ENCODE measurements around the gene SNED1. TPM values are rescaled to one million over a fixed set of nuclear protein-coding genes. Genes with fewer than 3 reads are reported as not detected.

SNED1 gene
- total RNA-seq, 4 donors from 2014 or later = 18.5 to 87.1 (median 21.9) TPM

DNA sequence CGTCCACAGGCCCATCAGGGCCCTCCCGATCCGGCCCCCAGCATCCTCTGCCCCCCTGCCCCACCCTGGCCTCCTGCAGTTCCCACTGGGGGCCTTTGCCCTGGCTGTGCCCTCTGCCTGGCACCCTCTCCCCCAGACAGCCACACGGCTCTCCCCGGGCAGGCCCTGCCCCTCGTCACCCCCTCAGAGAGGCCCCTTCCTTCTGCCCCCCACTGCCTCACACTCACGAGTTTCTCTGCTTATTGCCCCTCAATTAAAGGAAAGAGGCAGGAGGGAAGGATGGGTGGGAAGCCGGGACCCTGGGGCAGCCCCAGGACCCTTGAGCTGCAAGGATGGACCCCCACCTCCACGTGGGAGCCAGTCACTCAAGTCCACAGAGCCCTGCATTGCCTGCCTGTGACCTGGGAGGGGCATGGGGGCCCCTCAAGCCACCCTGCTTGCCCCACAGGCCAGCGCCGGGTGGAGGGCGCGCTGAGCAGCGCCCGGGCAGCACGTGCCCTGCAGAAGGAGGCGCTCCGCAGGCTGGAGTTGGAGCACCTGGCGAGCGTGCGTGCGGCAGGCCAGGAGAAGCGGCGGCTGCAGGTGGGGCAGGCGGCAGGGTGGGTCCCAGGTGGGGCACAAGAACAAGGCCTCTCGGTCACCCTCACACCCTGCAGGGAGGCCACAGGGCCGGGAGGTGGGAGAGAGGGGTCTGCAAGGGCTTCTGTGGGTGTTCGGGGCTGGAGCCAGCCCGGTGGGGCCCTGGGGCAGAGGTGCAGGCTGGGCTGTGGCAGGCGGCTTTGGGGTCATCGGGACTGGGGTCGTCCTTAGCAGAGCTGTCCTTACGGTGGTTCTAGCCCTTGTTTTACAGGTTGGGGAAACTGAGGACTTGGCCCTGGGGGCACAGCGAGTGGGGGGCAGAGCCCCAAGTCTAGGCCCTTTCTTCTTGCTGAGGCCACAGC lies 30.5 kb upstream of the SNED1 start:
- no peak overlapping the region for H3K27ac ChIP-seq
- H3K9me3 ChIP-seq = no peaks in the 10 kb centered on the region
- peaks cover 0 to 6% of the 10 kb centered on the region in 2 donors for H3K4me1 ChIP-seq
- TF ChIP-seq, protein P1, sequence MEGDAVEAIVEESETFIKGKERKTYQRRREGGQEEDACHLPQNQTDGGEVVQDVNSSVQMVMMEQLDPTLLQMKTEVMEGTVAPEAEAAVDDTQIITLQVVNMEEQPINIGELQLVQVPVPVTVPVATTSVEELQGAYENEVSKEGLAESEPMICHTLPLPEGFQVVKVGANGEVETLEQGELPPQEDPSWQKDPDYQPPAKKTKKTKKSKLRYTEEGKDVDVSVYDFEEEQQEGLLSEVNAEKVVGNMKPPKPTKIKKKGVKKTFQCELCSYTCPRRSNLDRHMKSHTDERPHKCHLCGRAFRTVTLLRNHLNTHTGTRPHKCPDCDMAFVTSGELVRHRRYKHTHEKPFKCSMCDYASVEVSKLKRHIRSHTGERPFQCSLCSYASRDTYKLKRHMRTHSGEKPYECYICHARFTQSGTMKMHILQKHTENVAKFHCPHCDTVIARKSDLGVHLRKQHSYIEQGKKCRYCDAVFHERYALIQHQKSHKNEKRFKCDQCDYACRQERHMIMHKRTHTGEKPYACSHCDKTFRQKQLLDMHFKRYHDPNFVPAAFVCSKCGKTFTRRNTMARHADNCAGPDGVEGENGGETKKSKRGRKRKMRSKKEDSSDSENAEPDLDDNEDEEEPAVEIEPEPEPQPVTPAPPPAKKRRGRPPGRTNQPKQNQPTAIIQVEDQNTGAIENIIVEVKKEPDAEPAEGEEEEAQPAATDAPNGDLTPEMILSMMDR (IDR thresholded peaks at IDR 0.05) = no peak
- TF ChIP-seq POLR2A (IDR thresholded peaks at IDR 0.05) = no peak
- no peaks in the 10 kb centered on the region for H3K27me3 ChIP-seq
- no peaks in the 10 kb centered on the region for H3K36me3 ChIP-seq
- no peak for DNase-seq
- no peak overlapping the region for H3K4me3 ChIP-seq
- intact Hi-C loops (cut with DNase I; ENCODE audit: low total_unique reads) = no loop called here

DNA sequence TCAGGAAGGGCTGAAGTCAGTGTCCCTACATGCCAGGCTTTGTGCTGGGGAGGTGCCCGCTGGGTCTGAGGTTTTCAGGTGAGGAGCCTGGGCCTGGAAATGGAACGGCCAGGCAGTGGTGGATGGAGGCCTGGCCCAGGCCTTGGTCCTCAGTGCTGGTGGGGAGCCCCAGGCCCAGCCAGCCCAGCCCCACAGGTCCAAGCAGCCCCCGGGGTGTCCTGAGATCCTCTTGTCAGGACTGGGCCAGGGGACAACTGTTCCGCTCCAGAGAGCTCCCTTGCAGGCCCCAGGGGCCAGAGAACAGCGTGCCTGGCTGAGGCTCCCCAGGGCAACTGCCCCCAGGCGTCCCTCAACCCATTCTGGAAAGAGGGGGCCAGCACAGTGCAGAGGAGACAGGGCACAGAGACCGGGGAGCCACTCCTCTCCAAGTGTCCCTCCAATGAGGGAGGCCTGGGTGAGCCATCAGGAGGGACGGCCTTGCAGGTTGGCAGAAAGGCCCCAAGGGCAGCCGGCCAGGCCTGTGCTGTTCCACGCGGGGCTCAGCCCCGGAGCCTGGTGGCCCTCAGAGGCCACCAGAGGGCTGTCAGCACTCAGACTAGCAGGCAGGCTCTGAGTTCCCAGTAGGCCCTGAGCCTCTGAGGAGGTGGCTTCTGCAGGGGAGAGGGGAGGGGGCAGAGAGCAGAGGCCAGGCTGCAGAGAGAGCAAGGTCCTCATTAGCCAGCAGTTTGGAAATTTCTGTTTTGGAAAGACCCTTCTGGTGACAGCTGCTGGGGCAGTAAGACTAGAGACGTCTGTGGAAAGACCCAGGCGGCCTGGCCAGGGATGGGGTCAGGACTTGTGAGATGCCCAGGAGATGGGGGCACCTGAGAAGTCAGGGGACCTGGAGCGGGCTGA lies 29.4 kb upstream of the SNED1 start:
- H3K36me3 ChIP-seq = no peaks in the 10 kb centered on the region
- H3K4me3 ChIP-seq = no peak overlapping the region
- intact Hi-C loops (cut with DNase I; ENCODE audit: low total_unique reads) = no loop called here
- H3K9me3 ChIP-seq = no peaks in the 10 kb centered on the region
- no peaks in the 10 kb centered on the region for H3K27me3 ChIP-seq
- TF ChIP-seq POLR2A (IDR thresholded peaks at IDR 0.05) = no peak
- TF ChIP-seq, protein P1 (IDR thresholded peaks at IDR 0.05) = no peak
- no peak overlapping the region for H3K27ac ChIP-seq
- H3K4me1 ChIP-seq = no peaks in the 10 kb centered on the region
- peak in 1 of 2 donors; percentile 13 for DNase-seq

DNA sequence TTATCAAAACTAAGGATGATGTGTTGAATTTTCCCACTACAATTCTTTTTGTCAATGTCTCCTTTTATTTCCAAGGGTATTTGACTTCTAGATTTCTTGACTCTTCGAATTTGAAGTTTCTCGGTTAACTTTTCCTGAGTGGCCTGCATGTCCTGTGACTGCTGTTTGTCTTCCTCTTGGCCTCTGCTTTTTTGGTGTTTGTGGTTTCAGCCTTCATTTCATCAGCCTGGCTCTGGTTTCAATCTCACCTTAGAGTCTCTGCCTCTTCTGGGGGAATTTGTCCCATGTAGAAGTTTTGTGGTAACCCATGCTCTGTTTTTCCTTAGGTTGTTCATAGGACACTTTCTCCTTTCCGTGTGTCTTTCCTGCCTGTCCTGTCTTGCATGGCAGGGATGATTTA lies 28.3 kb upstream of the SNED1 start:
- Histone ChIP-seq H3K4me1 (no peaks in the 10 kb centered on the region), H3K9me3 (no peaks in the 10 kb centered on the region), H3K36me3 (no peaks in the 10 kb centered on the region), H3K27ac (no peak overlapping the region), H3K4me3 (no peak overlapping the region), H3K27me3 (no peaks in the 10 kb centered on the region)
- intact Hi-C loops (cut with DNase I; ENCODE audit: low total_unique reads) = no loop called here
- TF ChIP-seq, protein P1 (IDR thresholded peaks at IDR 0.05) = no peak
- TF ChIP-seq POLR2A (IDR thresholded peaks at IDR 0.05) = no peak
- no peak for DNase-seq

DNA sequence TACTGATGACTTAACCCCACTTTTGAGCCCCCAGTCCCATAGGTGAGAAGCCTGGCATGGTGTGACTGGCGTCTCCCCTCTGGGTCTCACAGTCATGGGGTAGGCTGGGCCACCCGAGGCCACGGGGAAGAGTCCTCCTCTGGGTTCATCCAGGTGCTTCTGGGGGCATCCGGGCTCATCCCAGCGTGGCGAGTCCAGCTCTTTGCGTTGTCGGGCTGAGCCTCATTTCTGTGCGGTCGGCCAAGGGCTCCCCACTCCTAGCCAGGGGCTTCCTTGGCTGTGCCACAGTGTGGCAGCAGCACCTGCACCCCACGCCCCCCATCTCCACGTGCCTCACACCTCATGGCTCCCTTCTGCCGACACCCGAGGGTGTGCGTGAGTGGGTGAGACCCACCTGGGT lies 27.6 kb upstream of the SNED1 start:
- Histone ChIP-seq H3K27me3 (no peaks in the 10 kb centered on the region), H3K36me3 (no peaks in the 10 kb centered on the region), H3K27ac (no peak overlapping the region), H3K4me1 (no peaks in the 10 kb centered on the region), H3K9me3 (no peaks in the 10 kb centered on the region), H3K4me3 (no peak overlapping the region)
- DNase-seq = no peak
- intact Hi-C loops (cut with DNase I; ENCODE audit: low total_unique reads) = no loop called here
- TF ChIP-seq, protein P1 (IDR thresholded peaks at IDR 0.05) = no peak
- TF ChIP-seq POLR2A (IDR thresholded peaks at IDR 0.05) = no peak
